Psoas muscle (tissue), 8 donors: Measurements from ENCODE around the gene EIF2S3. TPM values are rescaled to one million over a fixed set of nuclear protein-coding genes. Genes with fewer than 3 reads are reported as not detected.
A peak's percentile ranks its signal among the peaks of the same experiment; 100 is the strongest.
"Not testable (repeated sequence)": the region's sequence is repeated elsewhere in the genome, so short reads cannot be mapped to it uniquely, and the experiment has no call there.

ENCODE experiments used
- ATAC-seq, 4 donors: fragments of 200-7000 bp; cut with Tn5 transposase; one replicate each; pipeline ENCODE4 v1.9.1; 2020; ENCODE audit warnings: moderate library complexity in 3 of 4, mild to moderate bottlenecking in 2 of 4
- DNase-seq, 2 donors: peaks; one replicate each; pipeline ENCODE4 v3.0.0-alpha.2; 2020
- H3K27ac ChIP-seq: fragments of 200-600 bp; one replicate; pipeline ENCODE4 v1.8.0; 2022
- H3K27me3 ChIP-seq, 3 donors: fragments of 200-600 bp in 1 of 3; one replicate each; pipeline versions ENCODE4 v1.6.1 to v1.8.0; 2013 to 2022; ENCODE audit warnings: low read length in 2 of 3, mild to moderate bottlenecking in 2 of 3, moderate library complexity in 1 of 3; ENCODE audit not compliant: insufficient read depth in 3 of 3
- H3K36me3 ChIP-seq, 2 donors: fragments of 200-600 bp in 1 of 2; one replicate each; pipeline versions ENCODE4 v1.6.1 to v1.8.0; 2013 to 2022; ENCODE audit warnings: low read depth in 1 of 2, mild to moderate bottlenecking in 1 of 2, moderate library complexity in 1 of 2; ENCODE audit not compliant: insufficient read depth in 1 of 2
- H3K4me1 ChIP-seq: fragments of 200-600 bp; one replicate; pipeline ENCODE4 v1.8.0; 2022
- H3K4me3 ChIP-seq: fragments of 200-600 bp; one replicate; pipeline ENCODE4 v1.8.0; 2022; ENCODE audit warnings: mild to moderate bottlenecking
- H3K9me3 ChIP-seq: fragments of 200-600 bp; one replicate; pipeline ENCODE4 v1.8.0; 2022
- CTCF ChIP-seq: fragments of 200-600 bp; IDR thresholded peaks from one replicate; pipeline ENCODE4 v1.8.0; 2022; ENCODE audit warnings: antibody characterized with exemption
- WGBS, 3 donors: extraction: QIAGEN DNeasy Blood & Tissue Kit; methylation state at CpG; one replicate each; pipeline versions ENCODE4 v1.1.6 to v1.1.7; 2013; 5-methylcytosine and 5-hydroxymethylcytosine counted together
- intact Hi-C, 2 donors: fragments of 100-400 bp; cut with DNase I; formaldehyde crosslinking; loops; one replicate each; pipeline versions ENCODE4 v1.11.0 to v1.14.2; 2022
- polyA plus RNA-seq, 3 donors: library from polyadenylated mRNA; stranded (reverse); fragments of 200-250 nt; gene quantifications; one replicate each; pipeline ENCODE4 v1.2.3, GENCODE V29; 2013
- total RNA-seq, 4 donors: library from RNA; stranded (reverse); fragmentation: NEBNext Ultra II Directional in 2 of 4; extraction: Animal tissue kit (Norgen Biotek cat#: 25700) in 2 of 4; gene quantifications; one replicate each; pipeline versions ENCODE4 v1.2.1 to v1.2.4, GENCODE V29; 2021 to 2023
- donor health status: healthy with polysubstance abuse.
- donor health status: DM: no; HTN: no; CAD: no; lungs with moderate emphysema.
- donor health status: Bipolar disorder and iron deficiency.
- donor health status: healthy.
- donor health status: DM: yes; HTN: yes; CAD: no.
- donor health status: DM: no; HTN: no; CAD: no.
- donor health status: DM: no; HTN: no; CAD: no.
- donor health status: DM: yes; HTN: yes; CAD: no.

EIF2S3 gene
- total and polyA plus RNA-seq, 7 donors = 56.1 to 130 (median 96.6) TPM

- no peaks in the 10 kb centered on the region for H3K4me1 ChIP-seq
- ATAC-seq (peak in 3 of 4 donors; percentile 13 to 37 (median 24)), DNase-seq (no peak)
- WGBS, 3 donors = 0 to 2% (median 1%) methylated on average over 12 to 14 of the region's 14 CpGs
- peak overlapping the region; percentile 92 for H3K27ac ChIP-seq
- no peaks in the 10 kb centered on the region for H3K9me3 ChIP-seq
- TF ChIP-seq CTCF = no peak
- H3K27me3 ChIP-seq = no peaks in the 10 kb centered on the region
- H3K36me3 ChIP-seq = no peaks in the 10 kb centered on the region
- H3K4me3 ChIP-seq = no peak overlapping the region
- intact Hi-C loops = loop anchor here in 1 of 2 donors (2.0 kb wide), 1 partner anchor 96 kb away; no protein-coding TSS in a partner anchor
Observed at GRCh38 chrX:24055043-24055356, 244 bp downstream of the EIF2S3 start.

- Histone ChIP-seq H3K27me3 (no peaks in the 10 kb centered on the region), H3K27ac (no peak overlapping the region), H3K9me3 (no peaks in the 10 kb centered on the region), H3K4me3 (no peak overlapping the region), H3K36me3 (peaks cover 0 to 3% of the 10 kb centered on the region in 2 donors), H3K4me1 (no peaks in the 10 kb centered on the region)
- no peak for ATAC-seq
- TF ChIP-seq CTCF = no peak
- 93 to 98% (median 96%) methylated on average over 6 of the region's 6 CpGs for WGBS, 3 donors
- no peak for DNase-seq
- intact Hi-C loops = loop anchor here in 1 of 2 donors (10.0 kb wide), 1 partner anchor 349 kb away; no protein-coding TSS in a partner anchor
Observed at GRCh38 chrX:24063488-24063887, 8.7 kb downstream of the EIF2S3 start.

GRCh38 chrX:24069877-24070276, 15.1 kb downstream of the EIF2S3 start:
- WGBS, 3 donors = 95 to 97% (median 96%) methylated on average over 9 of the region's 9 CpGs
- DNase-seq (no peak), ATAC-seq (no peak)
- no peaks in the 10 kb centered on the region for H3K36me3 ChIP-seq
- no peak overlapping the region for H3K4me3 ChIP-seq
- H3K27me3 ChIP-seq = no peaks in the 10 kb centered on the region
- no peaks in the 10 kb centered on the region for H3K4me1 ChIP-seq
- TF ChIP-seq CTCF = no peak
- intact Hi-C loops = loop anchor here in 1 of 2 donors (10.0 kb wide), 2 partner anchors 175 to 355 kb away; no protein-coding TSS in a partner anchor
- H3K9me3 ChIP-seq = no peaks in the 10 kb centered on the region
- no peak overlapping the region for H3K27ac ChIP-seq

GRCh38 chrX:24079411-24079810, 24.7 kb downstream of the EIF2S3 start:
- 79 to 88% (median 85%) methylated on average over 5 of the region's 5 CpGs for WGBS, 3 donors
- ATAC-seq = no peak
- no peak overlapping the region for H3K27ac ChIP-seq
- no peaks in the 10 kb centered on the region for H3K27me3 ChIP-seq
- TF ChIP-seq CTCF = no peak
- intact Hi-C loops = loop anchor here in 1 of 2 donors (10.0 kb wide), 1 partner anchor 165 kb away; no protein-coding TSS in a partner anchor
- no peak overlapping the region for H3K4me3 ChIP-seq
- DNase-seq = no peak
- no peaks in the 10 kb centered on the region for H3K4me1 ChIP-seq
- peaks cover 0 to 4% of the 10 kb centered on the region in 2 donors for H3K36me3 ChIP-seq
- H3K9me3 ChIP-seq = no peaks in the 10 kb centered on the region

- ATAC-seq, H3K4me1 ChIP-seq, H3K27me3 ChIP-seq, H3K4me3 ChIP-seq, DNase-seq, H3K9me3 ChIP-seq, H3K27ac ChIP-seq, H3K36me3 ChIP-seq: not testable (repeated sequence)
- 67 to 81% (median 73%) methylated on average over 8 of the region's 8 CpGs for WGBS, 3 donors
- intact Hi-C loops = loop anchor here (5.0 to 10.0 kb wide), 2 partner anchors 72 to 165 kb away; no protein-coding TSS in a partner anchor
Observed at GRCh38 chrX:24080245-24080644, 25.5 kb downstream of the EIF2S3 start.
